ENCODE data around the gene AKAP13.

DNA sequence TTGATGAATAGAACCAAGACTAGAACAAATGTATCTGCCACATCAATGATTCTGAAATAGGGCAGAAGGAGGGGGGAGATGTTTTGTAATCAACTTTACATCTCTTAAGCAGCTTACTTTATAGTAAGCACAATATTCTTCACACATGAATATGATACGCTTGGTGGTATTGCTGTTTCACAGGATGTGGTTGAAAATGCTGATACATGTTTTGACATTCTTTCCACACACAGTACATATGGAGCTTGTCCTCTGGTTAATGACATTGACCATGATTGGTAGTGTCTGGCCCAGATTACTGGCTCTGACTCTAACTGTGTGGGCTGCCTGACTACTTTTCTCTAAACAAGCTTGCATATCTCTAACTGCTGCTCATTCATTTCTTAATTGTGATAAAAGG lies 245.5 kb downstream of the AKAP13 start:
- TF ChIP-seq, protein P1, sequence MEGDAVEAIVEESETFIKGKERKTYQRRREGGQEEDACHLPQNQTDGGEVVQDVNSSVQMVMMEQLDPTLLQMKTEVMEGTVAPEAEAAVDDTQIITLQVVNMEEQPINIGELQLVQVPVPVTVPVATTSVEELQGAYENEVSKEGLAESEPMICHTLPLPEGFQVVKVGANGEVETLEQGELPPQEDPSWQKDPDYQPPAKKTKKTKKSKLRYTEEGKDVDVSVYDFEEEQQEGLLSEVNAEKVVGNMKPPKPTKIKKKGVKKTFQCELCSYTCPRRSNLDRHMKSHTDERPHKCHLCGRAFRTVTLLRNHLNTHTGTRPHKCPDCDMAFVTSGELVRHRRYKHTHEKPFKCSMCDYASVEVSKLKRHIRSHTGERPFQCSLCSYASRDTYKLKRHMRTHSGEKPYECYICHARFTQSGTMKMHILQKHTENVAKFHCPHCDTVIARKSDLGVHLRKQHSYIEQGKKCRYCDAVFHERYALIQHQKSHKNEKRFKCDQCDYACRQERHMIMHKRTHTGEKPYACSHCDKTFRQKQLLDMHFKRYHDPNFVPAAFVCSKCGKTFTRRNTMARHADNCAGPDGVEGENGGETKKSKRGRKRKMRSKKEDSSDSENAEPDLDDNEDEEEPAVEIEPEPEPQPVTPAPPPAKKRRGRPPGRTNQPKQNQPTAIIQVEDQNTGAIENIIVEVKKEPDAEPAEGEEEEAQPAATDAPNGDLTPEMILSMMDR (IDR thresholded peaks at IDR 0.05): no peak
- TF ChIP-seq ZFX (IDR thresholded peaks at IDR 0.05; ENCODE audit: borderline replicate concordance): no peak

Data from 22Rv1 (cell line).